SK-N-DZ (cell line): ENCODE results near the gene GCK.

Source experiments
- DNase-seq: peaks from one replicate; pipeline ENCODE4 v3.0.0-alpha.2; 2015; ENCODE audit warnings: low spot score

Gene GCK

DNA sequence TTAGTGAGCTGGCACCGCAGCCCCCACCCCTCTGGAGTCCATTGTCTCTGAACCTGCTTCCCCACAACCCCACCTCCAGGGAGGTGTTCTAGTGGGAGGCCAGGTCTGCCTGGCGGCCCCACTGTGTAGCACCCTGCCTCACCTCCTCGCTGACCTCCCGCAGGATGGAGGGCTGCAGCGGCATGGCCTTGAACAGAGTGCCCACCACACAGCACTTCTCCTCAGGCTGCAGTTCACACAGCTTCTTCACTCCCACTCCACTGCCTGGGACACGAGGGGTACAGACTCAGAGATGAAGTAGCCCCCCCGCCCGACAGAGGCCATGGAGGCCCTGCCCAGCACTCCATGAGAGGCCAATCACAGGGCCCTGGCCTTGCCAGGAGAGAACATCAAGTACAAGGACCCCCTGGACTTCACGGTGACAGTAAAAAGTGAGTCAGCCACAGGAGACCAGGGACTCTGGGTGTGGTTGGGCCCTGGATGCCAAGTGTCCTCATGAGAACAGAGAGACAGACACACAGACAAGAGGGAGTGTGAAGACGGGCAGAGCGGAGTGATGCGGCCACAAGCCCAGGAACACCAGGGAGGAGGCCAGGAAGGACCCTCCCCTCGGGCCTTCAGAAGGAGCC is 71.3 kb downstream of the GCK start:
- no peak for DNase-seq

DNA sequence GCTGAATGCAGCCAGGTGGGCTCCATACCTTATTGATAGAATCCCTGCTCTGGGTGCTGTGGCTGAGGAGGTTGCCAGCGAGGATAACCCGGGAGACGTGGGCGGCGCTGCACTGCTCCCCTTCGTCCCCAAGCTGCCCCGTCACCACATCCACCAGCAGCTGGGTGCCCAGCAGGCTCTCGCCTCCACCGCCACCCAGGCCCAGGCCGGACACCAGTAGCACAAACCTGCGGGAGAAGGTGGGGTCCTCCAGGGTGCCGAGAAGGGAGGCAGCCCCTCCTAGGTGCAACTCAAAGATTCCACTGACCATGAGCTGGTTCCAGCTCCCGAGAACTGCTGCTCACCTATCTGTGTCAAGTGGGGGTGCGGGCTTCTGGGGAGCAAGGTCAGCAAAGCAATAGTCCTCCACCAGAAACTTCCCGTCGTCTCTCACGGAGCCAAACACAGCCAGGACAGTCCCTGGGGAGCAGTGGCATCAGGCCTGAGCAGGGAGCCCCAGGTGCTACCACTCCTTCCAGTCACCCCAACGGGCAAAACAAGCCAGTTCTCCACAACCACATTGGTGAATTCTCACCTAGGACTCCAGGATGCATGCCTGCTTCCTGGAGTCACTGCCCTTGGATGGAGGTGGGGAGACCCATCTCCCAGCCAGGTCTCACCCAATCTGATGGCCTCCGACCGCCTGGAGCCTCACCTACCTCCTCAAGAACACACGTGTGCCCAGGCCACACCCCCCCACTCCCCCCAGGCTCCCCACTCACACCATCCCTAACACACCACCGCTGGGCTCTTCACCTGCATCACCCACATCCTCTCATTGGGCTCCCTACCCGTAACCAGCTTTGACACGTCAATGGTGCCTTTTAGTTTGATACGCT is 72.2 kb downstream of the GCK start:
- DNase-seq = no peak

DNA sequence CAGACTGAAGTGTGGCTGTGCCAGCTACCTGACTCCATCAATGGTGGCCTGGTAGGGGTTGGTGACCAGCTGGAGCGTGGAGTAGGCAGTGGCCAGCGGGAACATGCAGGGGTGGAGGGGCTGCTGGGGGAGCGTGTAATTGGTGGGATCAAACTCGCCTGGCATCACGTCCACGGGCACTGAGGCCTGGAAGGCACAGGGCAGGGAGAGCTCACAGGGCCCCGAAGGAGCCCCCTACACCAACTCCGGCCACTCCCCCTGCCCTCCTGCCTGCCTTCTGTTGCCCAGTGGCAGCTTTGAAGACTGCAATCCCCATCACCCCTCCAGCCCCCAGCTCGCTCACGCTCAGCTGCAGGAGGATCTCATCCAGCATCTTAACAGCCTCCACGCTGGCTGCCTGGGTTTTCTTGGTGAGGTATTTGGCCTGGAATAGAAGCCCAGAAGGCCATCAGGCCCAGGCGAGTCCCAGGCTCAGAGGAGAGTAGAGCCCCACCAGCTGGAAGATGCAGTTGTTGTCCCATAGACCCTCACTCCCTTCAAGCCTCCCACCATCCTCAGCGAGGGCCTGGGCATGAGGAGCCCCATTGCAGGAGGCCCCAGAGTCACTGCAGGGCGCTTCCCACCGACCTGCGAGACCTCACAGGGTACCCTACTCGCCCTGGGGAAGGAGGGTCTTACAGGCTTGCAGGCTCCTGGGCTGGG is 73.0 kb downstream of the GCK start:
- DNase-seq = no peak

- no peak for DNase-seq
Observed at GRCh38 chr7:44114586-44115310, 74.5 kb downstream of the GCK start.

- DNase-seq = no peak
Observed at GRCh38 chr7:44113764-44114354, 75.4 kb downstream of the GCK start.

DNA sequence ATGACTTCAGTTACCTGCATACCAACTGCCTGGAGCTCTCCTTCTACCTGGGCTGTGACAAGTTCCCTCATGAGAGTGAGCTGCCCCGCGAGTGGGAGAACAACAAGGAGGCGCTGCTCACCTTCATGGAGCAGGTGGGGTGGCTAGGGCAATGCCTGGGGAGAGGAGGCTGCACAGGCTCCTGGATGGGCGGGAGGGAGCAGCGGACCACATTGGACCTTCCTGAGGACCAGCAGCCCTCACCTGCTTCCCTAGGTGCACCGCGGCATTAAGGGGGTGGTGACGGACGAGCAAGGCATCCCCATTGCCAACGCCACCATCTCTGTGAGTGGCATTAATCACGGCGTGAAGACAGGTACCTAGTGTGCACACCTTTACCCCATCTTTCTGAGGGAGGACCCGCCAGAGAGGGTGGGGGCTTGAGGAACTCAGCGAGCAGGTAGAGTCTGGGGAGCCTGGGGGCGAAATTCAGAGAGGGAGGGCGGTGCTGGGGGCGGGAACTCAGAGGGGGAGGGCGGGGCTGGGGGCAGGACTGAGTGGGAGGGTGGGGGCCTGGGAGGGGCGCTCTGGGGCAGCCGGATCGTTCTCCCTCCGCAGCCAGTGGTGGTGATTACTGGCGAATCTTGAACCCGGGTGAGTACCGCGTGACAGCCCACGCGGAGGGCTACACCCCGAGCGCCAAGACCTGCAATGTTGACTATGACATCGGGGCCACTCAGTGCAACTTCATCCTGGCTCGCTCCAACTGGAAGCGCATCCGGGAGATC is 76.1 kb downstream of the GCK start:
- no peak for DNase-seq

- no peak for DNase-seq
Observed at GRCh38 chr7:44112231-44112996, 76.8 kb downstream of the GCK start.

DNA sequence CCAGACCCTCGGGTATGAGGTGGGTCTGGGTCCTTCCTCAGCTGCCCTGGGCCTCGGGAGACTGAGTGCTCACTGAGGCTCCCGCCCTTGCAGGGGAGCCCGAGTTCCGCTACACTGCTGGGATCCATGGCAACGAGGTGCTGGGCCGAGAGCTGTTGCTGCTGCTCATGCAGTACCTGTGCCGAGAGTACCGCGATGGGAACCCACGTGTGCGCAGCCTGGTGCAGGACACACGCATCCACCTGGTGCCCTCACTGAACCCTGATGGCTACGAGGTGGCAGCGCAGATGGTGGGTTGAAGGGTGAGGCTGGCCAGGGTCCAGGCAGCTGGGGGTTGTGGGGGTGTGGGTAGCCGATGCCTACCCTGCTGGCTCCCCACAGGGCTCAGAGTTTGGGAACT is 77.5 kb downstream of the GCK start:
- DNase-seq = no peak

GRCh38 chr7:44110719-44111635 is 78.3 kb downstream of the GCK start:
- no peak for DNase-seq

DNA sequence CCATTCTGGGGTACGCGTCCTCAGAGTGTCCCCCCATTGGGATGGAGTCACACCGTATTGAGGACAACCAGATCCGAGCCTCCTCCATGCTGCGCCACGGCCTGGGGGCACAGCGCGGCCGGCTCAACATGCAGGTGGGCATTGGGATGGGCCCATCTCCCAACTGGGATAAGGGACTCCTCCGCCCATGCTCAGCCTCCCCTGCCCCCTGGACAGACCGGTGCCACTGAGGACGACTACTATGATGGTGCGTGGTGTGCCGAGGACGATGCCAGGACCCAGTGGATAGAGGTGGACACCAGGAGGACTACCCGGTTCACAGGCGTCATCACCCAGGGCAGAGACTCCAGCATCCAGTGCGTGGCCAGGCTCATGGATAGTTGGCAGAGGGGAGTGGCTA is 79.2 kb downstream of the GCK start:
- no peak for DNase-seq

DNA sequence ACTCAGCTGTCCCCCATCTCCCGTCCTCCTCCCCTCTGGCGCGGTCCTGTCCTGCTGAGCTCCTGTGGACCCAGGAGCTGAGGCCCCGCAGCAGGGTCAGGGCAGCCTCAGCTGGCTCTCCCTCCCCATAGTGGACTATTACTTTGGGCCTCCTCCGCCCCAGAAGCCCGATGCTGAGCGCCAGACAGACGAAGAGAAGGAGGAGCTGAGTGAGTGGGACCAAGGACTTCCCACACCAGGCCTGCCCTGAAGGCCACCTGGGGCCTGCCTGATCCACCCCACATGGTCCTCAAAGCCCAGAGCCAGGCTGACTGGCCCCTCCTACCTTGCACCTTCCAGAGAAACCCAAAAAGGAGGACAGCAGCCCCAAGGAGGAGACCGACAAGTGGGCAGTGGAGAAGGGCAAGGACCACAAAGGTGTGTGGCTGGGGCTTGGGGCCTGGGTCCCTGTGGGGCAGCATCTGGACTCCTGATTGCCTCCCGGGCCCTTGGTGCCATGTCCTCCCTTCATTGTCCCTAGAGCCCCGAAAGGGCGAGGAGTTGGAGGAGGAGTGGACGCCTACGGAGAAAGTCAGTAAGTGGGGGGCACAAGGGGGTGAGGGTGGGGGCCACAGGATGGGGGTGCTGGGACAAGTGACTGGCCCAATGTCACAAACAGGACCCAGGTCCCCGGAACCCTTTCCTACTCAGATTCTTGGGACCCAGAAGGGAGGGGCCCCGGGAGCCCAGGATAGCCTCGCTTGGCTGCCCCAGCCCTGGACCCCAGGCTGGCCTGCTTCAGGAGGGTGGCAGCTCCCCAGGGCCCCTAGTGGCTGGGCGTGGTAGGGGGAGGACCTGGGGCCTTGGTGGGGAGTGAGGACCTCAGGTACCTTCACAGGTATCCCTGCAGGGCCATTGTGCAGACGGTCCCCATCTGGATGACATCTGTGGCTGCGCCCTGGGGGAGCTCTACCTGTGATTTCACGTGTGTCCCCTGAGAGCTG is 80.2 kb downstream of the GCK start:
- DNase-seq = no peak

DNA sequence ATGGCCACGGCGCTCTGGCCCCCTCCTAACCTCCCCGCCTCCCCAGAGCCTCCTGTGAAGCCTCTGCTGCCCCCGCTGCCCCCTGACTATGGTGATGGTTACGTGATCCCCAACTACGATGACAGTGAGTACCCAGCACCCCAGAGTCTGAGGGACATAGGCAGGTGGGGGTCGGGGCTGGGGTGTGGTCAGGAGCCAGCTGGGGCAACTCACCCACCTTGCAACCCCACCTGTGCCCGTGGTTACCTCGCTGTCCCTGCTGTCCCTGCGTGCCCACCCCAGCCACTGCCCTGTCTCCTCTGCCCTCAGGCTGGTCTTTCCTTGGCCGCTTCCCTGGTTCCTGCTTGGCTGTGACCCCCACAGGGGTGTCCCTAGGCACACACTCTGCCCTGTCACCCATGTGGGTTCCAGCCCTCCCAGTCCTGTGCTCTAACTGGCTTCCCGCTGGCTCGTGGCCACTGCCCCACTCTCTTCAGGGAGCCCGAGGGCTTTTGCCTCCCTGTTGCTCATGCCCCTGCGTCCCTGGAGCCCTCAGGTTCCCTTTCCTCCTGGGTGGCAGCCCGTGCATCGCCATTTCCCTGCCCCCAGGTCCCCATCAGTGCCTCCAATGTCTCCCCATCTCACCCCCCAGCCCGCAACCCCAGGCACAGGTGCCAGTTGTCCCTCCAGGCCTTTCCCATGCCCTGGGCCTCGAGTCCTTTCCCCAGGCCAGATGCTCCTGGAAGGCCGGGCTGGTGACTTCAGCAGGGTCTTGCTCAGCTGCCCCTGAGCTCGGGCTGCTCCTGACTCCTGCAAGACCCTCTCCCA is 81.1 kb downstream of the GCK start:
- no peak for DNase-seq

DNA sequence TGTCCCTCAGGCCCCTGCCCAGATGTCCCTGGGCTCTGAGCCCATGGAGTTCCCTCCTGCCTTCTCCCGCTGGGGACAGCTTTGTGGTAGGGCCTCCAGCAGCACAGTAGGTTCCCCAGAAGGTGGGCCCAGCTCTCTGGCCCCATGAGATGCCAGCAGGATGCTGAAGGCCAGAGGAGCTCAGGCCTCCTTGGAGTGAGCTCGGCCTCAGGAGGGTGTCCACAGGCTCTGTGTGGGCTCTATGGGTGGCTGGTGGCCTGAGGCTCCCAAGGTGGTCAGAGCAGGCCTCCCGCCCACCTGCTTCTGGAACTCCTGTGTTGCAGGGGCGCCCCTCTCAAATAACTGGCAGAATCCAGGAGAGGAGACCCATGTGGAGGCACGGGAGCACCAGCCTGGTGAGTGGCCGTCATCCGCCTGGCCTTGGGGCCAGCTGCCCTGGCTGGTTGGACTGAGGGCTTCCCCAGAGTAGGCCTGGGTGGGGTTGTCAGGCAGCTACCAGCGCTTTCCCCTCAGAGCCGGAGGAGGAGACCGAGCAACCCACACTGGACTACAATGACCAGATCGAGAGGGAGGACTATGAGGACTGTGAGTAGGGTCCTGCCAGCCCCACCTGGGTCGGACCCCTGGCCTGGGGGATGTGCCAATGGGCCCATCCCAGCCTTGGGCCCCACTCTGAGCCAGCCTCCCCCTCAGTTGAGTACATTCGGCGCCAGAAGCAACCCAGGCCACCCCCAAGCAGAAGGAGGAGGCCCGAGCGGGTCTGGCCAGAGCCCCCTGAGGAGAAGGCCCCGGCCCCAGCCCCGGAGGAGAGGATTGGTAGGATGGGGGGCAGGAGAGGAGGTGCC is 81.9 kb downstream of the GCK start:
- DNase-seq = no peak

GRCh38 chr7:44106311-44107065 is 82.8 kb downstream of the GCK start:
- DNase-seq = no peak

DNA sequence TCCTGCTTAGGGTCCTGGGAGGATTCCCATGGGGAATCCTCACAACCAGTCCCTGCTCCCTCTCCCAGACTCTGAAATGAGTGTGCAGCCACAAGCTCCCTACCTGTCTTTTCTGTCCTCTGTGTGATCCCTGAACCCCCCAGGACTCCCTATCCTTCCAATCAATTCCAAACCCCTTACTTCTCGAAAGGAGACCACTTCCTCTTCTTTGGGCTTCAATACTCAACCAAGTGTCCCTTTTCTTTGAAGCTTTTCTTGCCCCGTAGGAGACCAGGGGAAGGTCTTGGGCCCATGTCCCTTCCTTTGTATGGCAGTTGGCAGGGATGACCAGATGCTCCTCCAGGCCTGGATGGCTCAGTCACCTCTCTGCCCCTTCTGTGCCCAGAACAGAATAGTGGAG is 83.4 kb downstream of the GCK start:
- DNase-seq = no peak
